Esophagus mucosa (tissue), 1 donor: ENCODE results near the gene CNTD1. TPM values are rescaled to one million over a fixed set of nuclear protein-coding genes. Genes with fewer than 3 reads are reported as not detected.
"Not testable (repeated sequence)": the region's sequence is repeated elsewhere in the genome, so short reads cannot be mapped to it uniquely, and the experiment has no call there.

ENCODE experiments used
- ATAC-seq: fragments of 200-7000 bp; cut with Tn5 transposase; one replicate; pipeline ENCODE4 v1.9.1; 2020
- total RNA-seq: library from RNA; stranded (reverse); gene quantifications from one replicate; pipeline ENCODE4 v1.2.4, GENCODE V29; 2023
- donor health status: DM: yes; HTN: yes; CAD: no.

CNTD1 gene
- total RNA-seq, result not detected

DNA sequence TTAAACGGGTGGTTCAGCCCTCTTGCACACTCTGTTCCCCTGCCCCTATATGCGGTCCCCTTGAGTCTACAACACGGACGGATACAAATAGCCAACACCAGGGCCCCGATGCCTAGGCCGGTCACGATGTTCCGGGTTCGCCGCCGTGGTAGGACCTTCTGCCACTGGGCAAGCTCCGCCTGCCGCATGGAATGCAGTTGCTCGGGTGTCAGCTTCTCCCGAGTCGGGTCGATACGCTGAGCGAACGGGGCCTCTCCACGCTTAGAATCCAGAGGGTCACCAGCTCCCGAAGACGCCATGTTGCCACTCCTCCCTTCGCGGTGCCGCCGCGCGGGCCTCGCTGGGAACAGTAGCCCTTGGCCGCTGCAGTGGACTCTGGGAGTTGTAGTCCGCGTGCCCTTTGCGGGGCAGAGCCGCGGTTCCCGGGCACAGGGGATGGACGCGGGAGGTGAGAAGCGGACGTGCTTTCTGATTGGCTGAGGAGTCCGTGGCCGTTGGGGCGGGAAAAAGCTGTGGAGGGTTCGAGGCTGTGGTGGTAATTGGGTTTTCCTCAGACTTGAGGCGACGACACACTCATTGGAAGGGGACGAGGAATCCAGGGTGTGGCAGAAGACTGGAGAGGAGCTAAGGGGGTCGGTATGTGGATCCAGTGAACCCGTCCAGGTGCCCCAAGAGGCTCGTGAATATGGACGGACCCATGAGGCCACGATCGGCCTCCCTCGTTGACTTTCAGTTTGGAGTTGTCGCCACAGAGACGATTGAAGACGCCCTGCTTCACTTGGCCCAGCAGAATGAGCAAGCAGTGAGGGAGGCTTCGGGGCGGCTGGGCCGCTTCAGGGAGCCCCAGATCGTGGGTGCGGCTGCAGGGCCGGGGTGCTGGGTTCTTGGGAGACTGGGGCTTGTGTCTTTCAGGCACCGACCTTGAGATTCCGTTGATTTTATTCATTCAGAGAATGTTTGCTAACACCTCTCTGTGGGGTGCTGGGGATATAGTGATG, at the start of gene CNTD1, which contains the start of gene COA3:
Gene CNTD1, plus strand, starts transcription at position 479 of the 998 bp plus-strand sequence. Its CDS starts 207 bp downstream, at position 686.
Gene COA3, minus strand, starts transcription at position 322 of the 998 bp plus-strand sequence. Its CDS starts 23 bp downstream, at position 299.
- ATAC-seq, result peak; percentile 75

DNA sequence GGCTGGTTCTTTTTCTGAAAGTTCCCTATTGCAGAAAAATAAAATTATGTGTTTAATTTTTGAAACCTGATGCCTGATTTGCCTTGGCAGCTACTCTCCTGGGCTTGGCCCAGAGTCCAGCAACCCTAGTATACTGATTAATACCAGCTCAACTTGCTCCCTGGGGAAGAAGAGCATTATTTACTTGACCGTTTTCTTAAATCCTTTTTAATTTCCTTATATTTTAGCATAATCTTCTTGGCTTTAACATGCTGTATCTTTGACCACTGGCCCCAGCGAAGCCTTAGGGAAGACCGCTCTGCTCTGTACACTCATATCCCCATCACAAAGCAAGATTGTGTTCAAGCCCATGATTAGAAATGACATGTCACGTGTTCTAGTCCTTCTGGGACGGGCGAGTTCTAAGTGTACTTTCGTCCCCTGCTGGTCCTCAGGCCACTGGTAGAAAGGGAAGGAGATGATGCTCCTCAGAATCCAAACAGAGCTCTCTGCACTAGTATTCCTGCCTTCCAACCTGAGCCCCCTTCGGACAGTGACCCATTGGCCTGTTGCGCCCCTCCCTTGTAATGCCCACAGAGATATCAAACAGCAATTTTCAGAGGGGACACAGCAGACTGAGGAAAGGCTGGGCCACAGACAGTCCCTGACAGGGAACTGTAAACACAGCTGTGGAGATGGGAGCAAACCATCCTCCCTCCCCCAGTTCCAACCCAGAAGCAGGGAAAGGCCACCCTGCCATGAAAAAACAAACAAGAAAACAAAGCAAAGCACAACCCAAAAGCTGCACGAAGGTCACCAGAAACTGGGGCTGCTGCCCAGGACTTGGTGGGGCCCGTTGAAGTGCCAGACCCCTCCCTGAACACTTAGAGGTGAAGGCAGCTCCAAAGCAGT, 49.5 kb upstream of the CNTD1 start:
- no peak for ATAC-seq

- no peak for ATAC-seq
Measured at GRCh38 chr17:42750739-42751344, 47.8 kb upstream of the CNTD1 start.

GRCh38 chr17:42751628-42752027, 47.0 kb upstream of the CNTD1 start:
- no peak for ATAC-seq

DNA sequence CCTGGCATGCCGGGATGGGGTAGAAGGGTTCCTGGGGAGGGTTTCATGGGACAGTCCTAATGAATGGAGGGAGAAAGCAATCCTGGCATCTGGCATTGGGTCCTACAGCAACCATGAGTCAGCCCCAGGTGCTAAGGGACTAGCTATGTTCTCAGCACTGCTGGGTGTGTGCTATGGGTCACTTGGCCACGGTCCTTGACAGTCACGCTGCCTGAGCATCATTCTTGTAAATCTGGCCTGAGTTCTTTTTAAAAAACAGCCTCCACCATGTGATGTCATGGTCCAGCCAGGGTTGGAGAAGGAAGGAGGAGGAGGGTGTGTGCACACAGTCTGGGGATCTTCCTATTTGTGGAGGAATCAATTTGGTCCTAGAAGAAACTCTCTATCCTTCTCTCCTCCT, 43.9 kb upstream of the CNTD1 start:
- peak; percentile 97 for ATAC-seq

DNA sequence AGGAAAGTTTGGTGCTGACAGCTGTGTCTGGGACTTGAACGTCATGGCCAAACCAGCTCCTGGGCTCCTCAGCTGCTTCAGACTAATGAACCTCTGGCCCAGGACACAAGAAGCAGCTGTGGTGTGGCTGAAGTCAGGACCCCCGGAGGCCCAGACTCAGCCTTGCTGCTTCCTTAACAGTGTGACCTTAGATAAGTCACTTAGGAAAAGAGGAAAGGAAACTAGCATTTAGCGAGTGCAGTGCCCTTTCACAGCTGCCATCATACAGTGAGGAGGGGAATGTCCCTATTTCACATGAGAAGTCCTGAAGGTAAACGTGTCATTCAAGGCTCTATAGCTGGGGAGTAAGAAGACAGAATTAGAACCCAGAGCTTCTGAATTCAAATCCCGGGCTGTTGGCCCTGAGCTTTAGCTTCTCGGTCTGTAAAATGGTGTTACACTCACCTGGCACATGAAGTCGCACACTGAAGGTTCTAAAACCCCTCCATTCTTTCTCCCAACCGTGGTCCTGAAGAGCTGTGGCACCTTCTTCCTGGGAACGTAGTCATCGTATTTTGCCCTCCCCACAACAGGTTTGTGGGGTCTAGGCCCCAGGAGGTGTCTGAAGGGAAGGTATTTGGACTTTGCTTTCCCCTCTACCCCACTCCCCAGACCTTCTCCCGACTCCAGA, 38.5 kb upstream of the CNTD1 start:
- ATAC-seq, result no peak

GRCh38 chr17:42760652-42761581, 37.7 kb upstream of the CNTD1 start, which contains the start of gene RAMP2:
Gene RAMP2, plus strand, starts transcription at chr17:42761227. Its CDS starts 35 bp downstream, at chr17:42761262.
- ATAC-seq, result peak; percentile 31

DNA sequence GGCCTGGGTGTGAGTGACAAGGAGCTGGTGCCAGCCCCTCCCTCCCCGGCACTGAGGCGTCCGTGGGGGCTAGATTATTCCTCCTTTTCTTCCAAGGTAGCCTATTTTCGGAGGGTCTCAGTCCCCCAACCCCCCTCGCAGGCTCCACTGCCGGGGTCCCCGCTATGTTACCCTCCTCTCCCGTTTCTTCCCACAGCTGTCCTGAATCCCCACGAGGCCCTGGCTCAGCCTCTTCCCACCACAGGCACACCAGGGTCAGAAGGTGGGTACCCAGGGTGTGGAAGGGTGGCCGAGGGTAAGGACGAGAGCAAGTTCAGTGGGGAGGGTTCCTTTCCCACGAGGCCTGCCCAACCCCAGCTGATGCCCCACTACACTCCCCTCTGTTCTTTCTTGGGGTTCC, 37.0 kb upstream of the CNTD1 start:
- no peak for ATAC-seq

DNA sequence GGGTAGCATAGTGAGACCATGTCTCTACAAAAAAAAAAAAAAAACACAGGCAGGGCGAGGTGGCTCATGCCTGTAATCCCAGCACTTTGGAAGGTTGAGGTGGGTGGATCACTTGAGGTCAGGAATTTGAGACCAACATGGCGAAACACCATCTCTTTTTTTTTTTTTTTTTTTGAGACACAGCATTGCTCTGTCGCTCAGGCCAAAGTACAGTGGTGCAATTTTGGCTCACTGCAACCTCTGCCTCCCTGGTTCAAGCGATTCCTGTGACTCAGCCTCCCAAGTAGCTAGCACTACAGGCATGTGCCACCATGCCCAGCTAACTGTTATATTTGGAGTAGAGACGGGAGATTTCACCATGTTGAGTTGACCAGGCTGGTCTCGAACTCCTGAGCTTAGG, 32.5 kb upstream of the CNTD1 start:
- ATAC-seq, result no peak

DNA sequence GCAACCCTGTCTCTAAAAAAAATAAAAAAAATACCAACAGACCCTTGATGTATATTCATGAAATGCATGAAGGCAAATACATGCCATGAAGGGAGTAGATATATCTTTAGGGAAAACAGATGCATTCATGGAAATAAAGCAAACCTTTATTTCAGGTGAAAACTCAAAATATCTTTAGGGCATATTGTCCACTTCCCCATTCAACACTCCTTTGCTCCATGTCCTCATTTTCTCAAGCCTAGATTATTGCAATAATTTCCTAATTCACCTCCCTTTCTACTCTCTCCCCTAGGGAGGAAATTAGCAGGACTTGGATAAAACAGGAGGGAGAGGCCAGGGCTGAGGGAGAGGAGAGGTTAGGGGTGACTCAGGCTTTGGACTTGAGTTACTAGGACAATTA, 31.1 kb upstream of the CNTD1 start:
- ATAC-seq, result no peak

GRCh38 chr17:42768006-42768405, 30.7 kb upstream of the CNTD1 start:
- not testable (repeated sequence) for ATAC-seq

GRCh38 chr17:42769964-42770363, 28.7 kb upstream of the CNTD1 start:
- ATAC-seq, result not testable (repeated sequence)

- no peak for ATAC-seq
Measured at GRCh38 chr17:42772945-42773289, 25.7 kb upstream of the CNTD1 start.

DNA sequence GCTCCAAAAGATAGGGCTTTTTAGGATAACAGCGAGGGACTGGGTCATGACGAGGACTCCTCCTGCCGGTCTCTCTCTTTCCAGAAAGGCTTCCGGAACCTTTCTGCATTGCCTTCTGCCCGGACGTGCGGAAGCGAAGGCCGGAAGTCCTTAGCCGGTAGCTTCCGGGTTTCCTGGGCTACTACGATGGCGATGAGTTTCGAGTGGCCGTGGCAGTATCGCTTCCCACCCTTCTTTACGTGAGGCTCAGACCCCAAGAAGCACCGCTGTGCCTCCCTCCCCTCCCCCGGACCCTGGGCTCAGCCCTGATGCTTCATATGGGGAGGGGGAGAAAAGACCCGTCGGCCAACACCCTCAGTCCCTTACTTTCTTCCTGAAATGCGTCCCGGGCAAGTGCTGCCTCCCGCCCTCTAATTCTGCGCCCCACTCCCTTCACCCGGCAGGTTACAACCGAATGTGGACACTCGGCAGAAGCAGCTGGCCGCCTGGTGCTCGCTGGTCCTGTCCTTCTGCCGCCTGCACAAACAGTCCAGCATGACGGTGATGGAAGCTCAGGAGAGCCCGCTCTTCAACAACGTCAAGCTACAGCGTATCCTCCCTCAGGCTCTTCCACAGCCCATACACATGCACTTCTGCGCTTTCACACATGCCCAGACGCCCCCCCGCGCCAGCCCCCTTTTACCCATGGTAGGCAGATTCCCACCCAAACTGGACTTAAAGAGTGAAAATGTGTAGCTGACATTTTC, 25.2 kb upstream of the CNTD1 start, which contains the start of gene VPS25:
Gene VPS25, plus strand, starts transcription at position 160 of the 746 bp plus-strand sequence. Its CDS starts 27 bp downstream, at position 187.
- peak; percentile 83 for ATAC-seq

- ATAC-seq, result no peak
Measured at GRCh38 chr17:42774066-42774745, 24.5 kb upstream of the CNTD1 start.

DNA sequence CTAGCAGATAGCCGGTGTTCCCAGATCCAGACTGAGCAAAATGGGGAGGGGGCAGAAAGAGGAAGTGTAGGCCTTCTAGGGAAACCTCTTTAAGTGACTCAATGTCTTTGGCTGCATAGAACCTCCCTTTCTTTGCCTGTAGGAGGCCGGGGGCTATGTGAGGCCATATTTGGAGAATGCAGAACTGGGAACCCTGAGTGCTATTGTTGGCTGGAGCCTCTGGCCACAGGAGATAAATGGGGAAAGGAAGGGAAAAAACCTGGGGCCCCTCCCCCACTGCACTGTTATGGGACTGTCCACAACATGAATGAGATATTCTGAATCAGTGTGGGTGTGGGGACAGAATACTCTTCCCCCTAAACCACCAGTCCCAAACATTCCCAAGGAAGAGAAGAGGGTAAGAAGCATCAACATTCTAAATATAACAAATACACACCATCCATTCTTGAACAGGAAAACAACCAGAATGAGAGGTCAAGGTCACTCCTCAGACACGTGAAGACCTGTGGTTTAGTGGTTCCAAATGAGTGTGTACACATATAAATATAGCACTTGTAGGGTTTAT, 23.0 kb upstream of the CNTD1 start:
- no peak for ATAC-seq

GRCh38 chr17:42778570-42778969, 20.1 kb upstream of the CNTD1 start:
- ATAC-seq, result no peak

DNA sequence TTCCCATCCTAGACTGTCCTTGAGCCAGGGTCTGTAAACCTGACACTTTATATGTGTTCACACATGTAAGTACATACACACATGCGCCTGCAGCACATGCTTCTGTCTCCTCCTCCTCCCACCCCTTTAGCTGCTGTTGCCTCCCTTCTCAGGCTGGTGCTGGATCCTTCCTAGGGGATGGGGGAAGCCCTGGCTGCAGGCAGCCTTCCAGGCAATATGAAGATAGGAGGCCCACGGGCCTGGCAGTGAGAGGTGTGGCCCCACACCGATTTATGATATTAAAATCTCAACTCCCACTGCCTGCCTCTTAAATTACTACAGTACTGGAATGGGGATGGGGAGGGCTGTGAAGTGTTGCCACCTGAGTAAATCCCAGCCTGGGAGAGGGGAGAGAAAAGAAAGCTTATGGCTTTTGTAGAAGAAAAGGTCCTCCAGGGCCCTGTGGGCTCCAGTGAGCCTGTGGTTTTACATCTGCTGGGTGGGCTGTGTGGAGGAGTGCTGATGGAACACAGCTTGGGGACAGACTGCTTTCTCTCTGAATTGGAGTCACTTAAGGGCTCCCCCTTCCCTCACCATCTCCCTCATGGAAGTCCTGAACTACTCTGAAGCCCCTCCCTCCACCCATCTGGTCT, 19.2 kb upstream of the CNTD1 start:
- no peak for ATAC-seq
